ENCODE results near the gene COL12A1. TPM values are rescaled to one million over a fixed set of nuclear protein-coding genes. Genes with fewer than 3 reads are reported as not detected.

The COL12A1 gene
- total RNA-seq, 1 experiment from 2014 or later, result 9.5 TPM

- H3K36me3 ChIP-seq (ENCODE audit: insufficient read depth, low read length, poor library complexity, severe bottlenecking), result no peaks in the 10 kb centered on the region
These were observed 62.7 kb downstream of the COL12A1 start for GRCh38 chr6:75143191-75143590.

GRCh38 chr6:75142721-75143120 is 63.1 kb downstream of the COL12A1 start:
- no peak for TF ChIP-seq EZH2 (IDR thresholded peaks at IDR 0.05; ENCODE audit: borderline replicate concordance, low read depth, low read length, poor library complexity, severe bottlenecking)
- TF ChIP-seq CTCF (conservative IDR thresholded peaks at IDR 0.05; ENCODE audit: low read depth, low read length), result no peak
- Histone ChIP-seq H3K36me3 (ENCODE audit: insufficient read depth, low read length, poor library complexity, severe bottlenecking) (no peaks in the 10 kb centered on the region), H3K4me3 (ENCODE audit: low read depth, low read length, poor library complexity, severe bottlenecking) (no peak overlapping the region), H3K4me1 (ENCODE audit: insufficient read depth, low read length, poor library complexity, severe bottlenecking) (no peaks in the 10 kb centered on the region), H3K27me3 (replicated peaks; ENCODE audit: insufficient read depth, low read depth, low read length, poor library complexity) (no peaks in the 10 kb centered on the region), H3K9me3 (ENCODE audit: low read depth, low read length, poor library complexity, severe bottlenecking) (no peaks in the 10 kb centered on the region), H3K27ac (ENCODE audit: low read depth, low read length, poor library complexity, severe bottlenecking) (no peak overlapping the region)
- BruUV-seq (replicated peaks), result no TSS peak
- no peak for DNase-seq (ENCODE audit: low spot score)
- POLR2A ChIA-PET (ENCODE audit: low non-redundant PET), result no interaction called here
- CTCF ChIA-PET, result no interaction called here
- intact Hi-C loops (cut with micrococcal nuclease; ENCODE audit: unreplicated experiment), result no loop called here

More at GRCh38 chr6:75143191-75143590, 62.7 kb downstream of the COL12A1 start:
- no TSS peak for BruUV-seq (replicated peaks)
- Histone ChIP-seq H3K4me1 (ENCODE audit: insufficient read depth, low read length, poor library complexity, severe bottlenecking) (no peaks in the 10 kb centered on the region), H3K4me3 (ENCODE audit: low read depth, low read length, poor library complexity, severe bottlenecking) (no peak overlapping the region), H3K27ac (ENCODE audit: low read depth, low read length, poor library complexity, severe bottlenecking) (no peak overlapping the region), H3K27me3 (replicated peaks; ENCODE audit: insufficient read depth, low read depth, low read length, poor library complexity) (no peaks in the 10 kb centered on the region), H3K9me3 (ENCODE audit: low read depth, low read length, poor library complexity, severe bottlenecking) (no peaks in the 10 kb centered on the region)
- intact Hi-C loops (cut with micrococcal nuclease; ENCODE audit: unreplicated experiment), result no loop called here
- TF ChIP-seq EZH2 (IDR thresholded peaks at IDR 0.05; ENCODE audit: borderline replicate concordance, low read depth, low read length, poor library complexity, severe bottlenecking), result no peak
- TF ChIP-seq CTCF (conservative IDR thresholded peaks at IDR 0.05; ENCODE audit: low read depth, low read length), result no peak
- ChIA-PET CTCF (no interaction called here), POLR2A (ENCODE audit: low non-redundant PET) (no interaction called here)
- no peak for DNase-seq (ENCODE audit: low spot score)

- Histone ChIP-seq H3K27ac (ENCODE audit: low read depth, low read length, poor library complexity, severe bottlenecking) (no peak overlapping the region), H3K9me3 (ENCODE audit: low read depth, low read length, poor library complexity, severe bottlenecking) (no peaks in the 10 kb centered on the region), H3K36me3 (ENCODE audit: insufficient read depth, low read length, poor library complexity, severe bottlenecking) (no peaks in the 10 kb centered on the region), H3K4me1 (ENCODE audit: insufficient read depth, low read length, poor library complexity, severe bottlenecking) (no peaks in the 10 kb centered on the region), H3K27me3 (replicated peaks; ENCODE audit: insufficient read depth, low read depth, low read length, poor library complexity) (no peaks in the 10 kb centered on the region), H3K4me3 (ENCODE audit: low read depth, low read length, poor library complexity, severe bottlenecking) (no peak overlapping the region)
- intact Hi-C loops (cut with micrococcal nuclease; ENCODE audit: unreplicated experiment), result no loop called here
- TF ChIP-seq CTCF (conservative IDR thresholded peaks at IDR 0.05; ENCODE audit: low read depth, low read length) (no peak), EZH2 (IDR thresholded peaks at IDR 0.05; ENCODE audit: borderline replicate concordance, low read depth, low read length, poor library complexity, severe bottlenecking) (no peak)
- CTCF ChIA-PET, result no interaction called here
- POLR2A ChIA-PET (ENCODE audit: low non-redundant PET), result no interaction called here
- DNase-seq (ENCODE audit: low spot score), result no peak
- no TSS peak for BruUV-seq (replicated peaks)
These were observed 70.0 kb downstream of the COL12A1 start for GRCh38 chr6:75135876-75136275.
